HCT116 (cell line): ENCODE measurements around the gene CASZ1. TPM values are rescaled to one million over a fixed set of nuclear protein-coding genes. Genes with fewer than 3 reads are reported as not detected.

Experiments
- ATAC-seq: fragments of 200-7000 bp; cut with Tn5 transposase; 2 replicates; pipeline ENCODE4 v1.9.1; 2020; ENCODE audit warnings: mild to moderate bottlenecking, moderate library complexity
- BruUV-seq: library from RNA; stranded (reverse); fragments of 400-500 nt; replicated peaks from 2 replicates; lab custom pipeline; 2021; lab: Mats Ljungman, UMichigan
- CTCF ChIA-PET: fragments of 300-600 bp; sonication (Branson Sonifier 250); formaldehyde crosslinking; loops from one replicate; lab custom pipeline; 2021; ENCODE audit warnings: antibody characterized with exemption; lab: Charles Lee
- POLR2A ChIA-PET: fragments of 300-600, 350-600 bp; sonication (Branson Sonifier 250); formaldehyde crosslinking; loops from one replicate; lab custom pipeline; 2021; ENCODE audit warnings: antibody characterized with exemption; lab: Charles Lee
- RAD21 ChIA-PET, 2 experiments: fragments of 300-600 bp; sonication (Branson Sonifier 250); formaldehyde crosslinking; loops; one replicate each; lab custom pipeline; 2023; ENCODE audit warnings: low total read pairs in 2 of 2; ENCODE audit not compliant: uncharacterized antibody in 2 of 2, unreplicated experiment in 2 of 2, low non-redundant PET in 1 of 2; lab: Charles Lee
- DNase-seq: peaks from one replicate; pipeline ENCODE4 v3.0.0-alpha.2; 2010; ENCODE audit warnings: low read depth, low spot score
- H2AFZ ChIP-seq: fragments of 200-600 bp; shearing (Covaris generic), sonication (generic); 2 replicates; pipeline ENCODE4 v1.6.1; 2017; ENCODE audit warnings: low read depth, mixed run types, mixed read lengths, antibody characterized with exemption, low read length; ENCODE audit not compliant: poor library complexity, severe bottlenecking
- H3K27ac ChIP-seq: 2 replicates; pipeline ENCODE4 v1.5.1; 2012; ENCODE audit warnings: low read depth, low read length
- H3K27me3 ChIP-seq: fragments of 200-600 bp; sonication (generic); 2 replicates; pipeline ENCODE4 v1.6.1; 2016; ENCODE audit warnings: mixed run types, low read length, mixed read lengths; ENCODE audit not compliant: insufficient read depth
- H3K36me3 ChIP-seq, 2 experiments: fragments of 200-500 bp in 1 of 2; fragments of 200-600 bp in 1 of 2; sonication (Bioruptor generic) in 1 of 2; sonication (generic) in 1 of 2; 2 replicates each; pipeline versions ENCODE4 v1.5.1 to v1.6.1; 2014 to 2016; ENCODE audit warnings: low read length in 2 of 2, inconsistent platforms in 1 of 2, mixed read lengths in 1 of 2, mixed run types in 1 of 2; ENCODE audit not compliant: insufficient read depth in 2 of 2, control insufficient read depth in 1 of 2
- H3K4me1 ChIP-seq, 2 experiments: fragments of 200-600 bp in 1 of 2; sonication (generic) in 1 of 2; 2 replicates each; pipeline versions ENCODE4 v1.5.1 to v1.6.1; 2012 to 2017; ENCODE audit warnings: low read length in 2 of 2, inconsistent platforms in 1 of 2, mild to moderate bottlenecking in 1 of 2, mixed read lengths in 1 of 2, mixed run types in 1 of 2, moderate library complexity in 1 of 2; ENCODE audit not compliant: insufficient read depth in 2 of 2, control insufficient read depth in 1 of 2
- H3K4me2 ChIP-seq: fragments of 200-600 bp; sonication (generic); 2 replicates; pipeline ENCODE4 v1.6.1; 2017; ENCODE audit warnings: mixed run types, low read length, mixed read lengths
- H3K4me3 ChIP-seq, 2 experiments: fragments of 200-600 bp in 1 of 2; sonication (generic) in 1 of 2; replicated peaks in 1 of 2; 2 replicates each; pipeline ENCODE4 v1.5.1; 2011 to 2016; ENCODE audit warnings: low read length in 2 of 2, control low read depth in 1 of 2, low read depth in 1 of 2, mild to moderate bottlenecking in 1 of 2, mixed read lengths in 1 of 2, mixed run types in 1 of 2
- H3K79me2 ChIP-seq: fragments of 200-600 bp; sonication (generic); 2 replicates; pipeline ENCODE4 v1.6.1; 2017; ENCODE audit warnings: mild to moderate bottlenecking, mixed run types, low read length, moderate library complexity, mixed read lengths; ENCODE audit not compliant: insufficient read depth
- H3K9ac ChIP-seq: fragments of 200-600 bp; sonication (generic); 2 replicates; pipeline ENCODE4 v1.6.1; 2016; ENCODE audit warnings: low read length, mixed read lengths
- H3K9me2 ChIP-seq: fragments of 200-600 bp; sonication (generic), shearing (Covaris generic); 2 replicates; pipeline ENCODE4 v1.6.1; 2017; ENCODE audit warnings: mixed run types, mild to moderate bottlenecking, moderate library complexity; ENCODE audit not compliant: insufficient read depth
- H3K9me3 ChIP-seq, 2 experiments: fragments of 200-500 bp in 1 of 2; fragments of 200-600 bp in 1 of 2; sonication (Bioruptor generic) in 1 of 2; sonication (generic) in 1 of 2; 2 replicates each; pipeline ENCODE4 v1.6.1; 2014 to 2017; ENCODE audit warnings: low read length in 2 of 2, mixed read lengths in 2 of 2, inconsistent platforms in 1 of 2, low read depth in 1 of 2, mild to moderate bottlenecking in 1 of 2, mixed run types in 1 of 2, moderate library complexity in 1 of 2; ENCODE audit not compliant: control insufficient read depth in 1 of 2, insufficient read depth in 1 of 2
- H4K20me1 ChIP-seq: fragments of 200-600 bp; sonication (generic), shearing (Covaris generic); 2 replicates; pipeline ENCODE4 v1.6.1; 2017; ENCODE audit warnings: mixed run types, mild to moderate bottlenecking, moderate library complexity; ENCODE audit not compliant: insufficient read depth
- ATF3 ChIP-seq: IDR thresholded peaks from 2 replicates; pipeline ENCODE4 v1.6.1; 2012
- CBX3 ChIP-seq: IDR thresholded peaks from 2 replicates; pipeline ENCODE4 v1.6.1; 2012; ENCODE audit warnings: low read depth
- CEBPB ChIP-seq: IDR thresholded peaks from 2 replicates; pipeline ENCODE4 v1.6.1; 2012; ENCODE audit warnings: low read depth
- CTCF ChIP-seq, 3 experiments: fragments of 200-600 bp in 1 of 3; sonication (generic) in 1 of 3; IDR thresholded peaks in 2 of 3; conservative IDR thresholded peaks in 1 of 3; 2 replicates each; pipeline ENCODE4 v1.5.1; 2012 to 2017; ENCODE audit warnings: low read depth in 2 of 3, low read length in 2 of 3, antibody characterized with exemption in 1 of 3, borderline replicate concordance in 1 of 3, control low read depth in 1 of 3, mild to moderate bottlenecking in 1 of 3, mixed read lengths in 1 of 3, mixed run types in 1 of 3, moderate library complexity in 1 of 3; ENCODE audit not compliant: insufficient read depth in 1 of 3
- EGR1 ChIP-seq: IDR thresholded peaks from 2 replicates; pipeline ENCODE4 v1.6.1; 2012; ENCODE audit warnings: low read depth
- ELF1 ChIP-seq: IDR thresholded peaks from 2 replicates; pipeline ENCODE4 v1.6.1; 2012; ENCODE audit warnings: low read depth, borderline replicate concordance
- EZH2 ChIP-seq: fragments of 200-600 bp; sonication (generic); IDR thresholded peaks from 2 replicates; pipeline ENCODE4 v1.6.1; 2017; ENCODE audit warnings: antibody characterized with exemption, mixed run types
- EZH2phosphoT487 ChIP-seq: fragments of 200-600 bp; IDR thresholded peaks from 2 replicates; pipeline ENCODE4 v1.6.1; 2018; ENCODE audit warnings: antibody characterized with exemption, borderline replicate concordance
- FOSL1 ChIP-seq: IDR thresholded peaks from 2 replicates; pipeline ENCODE4 v1.6.1; 2012; ENCODE audit warnings: low read depth
- POLR2AphosphoS5 ChIP-seq: IDR thresholded peaks from 2 replicates; pipeline ENCODE4 v1.6.1; 2011; ENCODE audit warnings: mild to moderate bottlenecking, low read depth, low read length, moderate library complexity
- RAD21 ChIP-seq: IDR thresholded peaks from 2 replicates; pipeline ENCODE4 v1.6.1; 2012; ENCODE audit warnings: low read depth, mild to moderate bottlenecking
- SIN3A ChIP-seq: IDR thresholded peaks from 2 replicates; pipeline ENCODE4 v1.6.1; 2012; ENCODE audit warnings: low read depth
- SRF ChIP-seq: IDR thresholded peaks from 2 replicates; pipeline ENCODE4 v1.6.1; 2012; ENCODE audit warnings: low read depth
- TCF7L2 ChIP-seq: IDR thresholded peaks from 2 replicates; pipeline ENCODE4 v1.7.0; 2011; ENCODE audit warnings: borderline replicate concordance, inconsistent platforms; ENCODE audit not compliant: insufficient read depth, insufficient read length; ENCODE audit errors: extremely low read depth
- ZFX ChIP-seq: fragments of 450-650 bp; IDR thresholded peaks from 2 replicates; pipeline ENCODE4 v1.6.1; 2017
- intact Hi-C: fragments of 100-400 bp; cut with micrococcal nuclease; formaldehyde crosslinking; loops from 2 replicates; pipeline ENCODE4 v1.10.0; 2022
- total RNA-seq: library from RNA; stranded (reverse); gene quantifications from one replicate; pipeline ENCODE4 v1.2.1, GENCODE V29; 2021; ENCODE audit not compliant: unreplicated experiment
- TF ChIP-seq, protein P1 (sequence below): IDR thresholded peaks from 2 replicates; pipeline ENCODE4 v1.6.1; 2012

CASZ1 gene
- total RNA-seq, 1 experiment from 2014 or later, result 7.7 TPM

- no peaks in the 10 kb centered on the region for H3K9me2 ChIP-seq
- RAD21 ChIA-PET, result no interaction called here
- DNase-seq (no peak), ATAC-seq (no peak)
- no peak overlapping the region for H3K4me3 ChIP-seq
- no peaks in the 10 kb centered on the region for H3K9me3 ChIP-seq
- no peak overlapping the region for H3K9ac ChIP-seq
- H3K79me2 ChIP-seq, result no peaks in the 10 kb centered on the region
- no peak overlapping the region for H3K27ac ChIP-seq
- no peaks in the 10 kb centered on the region for H3K36me3 ChIP-seq
- H3K4me1 ChIP-seq, result peaks cover 0 to 12% of the 10 kb centered on the region in 2 experiments; a peak in 1 of 4 replicates
- no peaks in the 10 kb centered on the region for H3K27me3 ChIP-seq
- no peak for TF ChIP-seq ZFX
- no peak for TF ChIP-seq ELF1
- TF ChIP-seq RAD21, result no peak
- TF ChIP-seq CBX3, result no peak
- TF ChIP-seq POLR2AphosphoS5, result no peak
- TF ChIP-seq CEBPB, result no peak
- TF ChIP-seq EGR1, result no peak
- no peak for TF ChIP-seq SRF
- TF ChIP-seq EZH2, result no peak
- TF ChIP-seq SIN3A, result no peak
- TF ChIP-seq EZH2phosphoT487, result no peak
- TF ChIP-seq ATF3, result no peak
- TF ChIP-seq CTCF (IDR thresholded peaks at IDR 0.05 in 2 of 3, conservative IDR thresholded peaks at IDR 0.05 in 1 of 3; ENCODE audit: borderline replicate concordance in 1 of 3, insufficient read depth in 1 of 3, low read depth in 2 of 3, low read length in 2 of 3), result no peak
- no peak for TF ChIP-seq FOSL1
- TF ChIP-seq TCF7L2, result no peak
- TF ChIP-seq, protein P1, sequence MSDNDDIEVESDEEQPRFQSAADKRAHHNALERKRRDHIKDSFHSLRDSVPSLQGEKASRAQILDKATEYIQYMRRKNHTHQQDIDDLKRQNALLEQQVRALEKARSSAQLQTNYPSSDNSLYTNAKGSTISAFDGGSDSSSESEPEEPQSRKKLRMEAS, result no peak
- POLR2A ChIA-PET, result no interaction called here
- H2AFZ ChIP-seq, result no peak overlapping the region
- BruUV-seq, result no TSS peak
- intact Hi-C loops, result no loop called here
- no peaks in the 10 kb centered on the region for H4K20me1 ChIP-seq
- CTCF ChIA-PET, result no interaction called here
- H3K4me2 ChIP-seq, result no peak overlapping the region
These were observed 146.8 kb downstream of the CASZ1 start for GRCh38 chr1:10649517-10650201.
